Right hindlimb (tissue), 1 donor: ENCODE results near the gene DZIP3.

Experiments
- DNase-seq: peaks from one replicate; pipeline ENCODE4 v3.0.0-alpha.2; 2018

Gene DZIP3

GRCh38 chr3:108589081-108589997 is at the start of gene DZIP3, which contains the start of gene CIP2A:
TSS of gene DZIP3 (plus strand) at chr3:108589722. CDS start at chr3:108605407, 15,685 bp downstream.
TSS of gene CIP2A (minus strand) at chr3:108589438. CDS start at chr3:108589375, 63 bp downstream.
- DNase-seq: peak; percentile 97

- no peak for DNase-seq
Measured at GRCh38 chr3:108546247-108546646, 43.3 kb upstream of the DZIP3 start.

- no peak for DNase-seq
Measured at GRCh38 chr3:108546692-108547091, 42.8 kb upstream of the DZIP3 start.

GRCh38 chr3:108548304-108548703 is 41.2 kb upstream of the DZIP3 start:
- no peak for DNase-seq

GRCh38 chr3:108548886-108549285 is 40.6 kb upstream of the DZIP3 start:
- no peak for DNase-seq

- DNase-seq: no peak
Measured at GRCh38 chr3:108552267-108553159, 37.0 kb upstream of the DZIP3 start.

- no peak for DNase-seq
Measured at GRCh38 chr3:108554229-108554628, 35.3 kb upstream of the DZIP3 start.

GRCh38 chr3:108554913-108555571 is 34.5 kb upstream of the DZIP3 start:
- no peak for DNase-seq

GRCh38 chr3:108555966-108556581 is 33.4 kb upstream of the DZIP3 start:
- no peak for DNase-seq

GRCh38 chr3:108562565-108562964 is 27.0 kb upstream of the DZIP3 start:
- DNase-seq: no peak

GRCh38 chr3:108564564-108564963 is 25.0 kb upstream of the DZIP3 start:
- no peak for DNase-seq

- no peak for DNase-seq
Measured at GRCh38 chr3:108565506-108565905, 24.0 kb upstream of the DZIP3 start.

- DNase-seq: no peak
Measured at GRCh38 chr3:108566599-108566998, 22.9 kb upstream of the DZIP3 start.

GRCh38 chr3:108569336-108569735 is 20.2 kb upstream of the DZIP3 start:
- DNase-seq: no peak

- no peak for DNase-seq
Measured at GRCh38 chr3:108578064-108578463, 11.5 kb upstream of the DZIP3 start.

GRCh38 chr3:108588601-108589000 is 921 bp upstream of the DZIP3 start:
- DNase-seq: no peak

- no peak for DNase-seq
Measured at GRCh38 chr3:108589998-108590323, 439 bp downstream of the DZIP3 start.

- DNase-seq: no peak
Measured at GRCh38 chr3:108590460-108590859, 938 bp downstream of the DZIP3 start.

GRCh38 chr3:108595321-108595720 is 5.8 kb downstream of the DZIP3 start:
- DNase-seq: no peak

GRCh38 chr3:108598375-108598774 is 8.9 kb downstream of the DZIP3 start:
- DNase-seq: no peak

GRCh38 chr3:108599677-108600409 is 10.3 kb downstream of the DZIP3 start:
- DNase-seq: no peak
